Activated B cell treated with CpG ODN at 0.5 μM for 24 hours (primary cell): ENCODE measurements around the gene P3H1. TPM values are rescaled to one million over a fixed set of nuclear protein-coding genes. Genes with fewer than 3 reads are reported as not detected.

Experiments used
- ATAC-seq: fragments of 200-7000 bp; cut with Tn5 transposase; one replicate; pipeline ENCODE4 v1.10.0; 2021; ENCODE audit warnings: low read depth, mild to moderate bottlenecking, moderate library complexity
- CTCF ChIA-PET: fragments of 350-600 bp; sonication (Branson Sonifier 250); formaldehyde crosslinking; loops from one replicate; lab custom pipeline; 2021; ENCODE audit warnings: antibody characterized with exemption; lab: Charles Lee
- POLR2A ChIA-PET: fragments of 350-600 bp; sonication (Branson Sonifier 250); formaldehyde crosslinking; loops from one replicate; lab custom pipeline; 2021; ENCODE audit warnings: antibody characterized with exemption; lab: Charles Lee
- DNase-seq: peaks from one replicate; pipeline ENCODE4 v3.0.0; 2022
- H3K27ac Mint-ChIP-seq: one replicate; pipeline ENCODE4 v1.8.0; 2020; ENCODE audit warnings: mixed read lengths
- H3K27me3 Mint-ChIP-seq: one replicate; pipeline ENCODE4 v1.8.0; 2021; ENCODE audit warnings: mixed read lengths
- H3K36me3 Mint-ChIP-seq: one replicate; pipeline ENCODE4 v1.8.0; 2021; ENCODE audit warnings: low read depth, mixed read lengths
- H3K4me1 Mint-ChIP-seq: one replicate; pipeline ENCODE4 v1.8.0; 2021; ENCODE audit warnings: mixed read lengths
- H3K4me3 Mint-ChIP-seq: one replicate; pipeline ENCODE4 v1.8.0; 2020; ENCODE audit warnings: mild to moderate bottlenecking, mixed read lengths
- H3K9me3 Mint-ChIP-seq: one replicate; pipeline ENCODE4 v1.8.0; 2020; ENCODE audit warnings: mixed read lengths
- CTCF ChIP-seq: fragments of 200-600 bp; IDR thresholded peaks from one replicate; pipeline ENCODE4 v1.8.0; 2022; ENCODE audit warnings: antibody characterized with exemption, mild to moderate bottlenecking
- intact Hi-C: fragments of 100-400 bp; cut with micrococcal nuclease; formaldehyde crosslinking; loops from one replicate; pipeline ENCODE4 v1.15.1; 2024
- total RNA-seq: library from RNA; stranded (reverse); gene quantifications from 2 replicates; pipeline ENCODE4 v1.2.3, GENCODE V29; 2022

P3H1 gene
- total RNA-seq, 1 donor from 2014 or later, result 27.1 TPM

GRCh38 chr1:42703888-42704464 is 62.9 kb downstream of the P3H1 start:
- H3K27me3 Mint-ChIP-seq, result no peaks in the 10 kb centered on the region
- peaks cover 93% of the 10 kb centered on the region for H3K36me3 Mint-ChIP-seq
- no peak for TF ChIP-seq CTCF
- ChIA-PET CTCF (no interaction called here), POLR2A (interaction anchor here (0.7 kb wide), 1 partner anchor 28 kb away, joined by 4 read pairs; no protein-coding TSS in a partner anchor)
- no peak overlapping the region for H3K4me3 Mint-ChIP-seq
- H3K4me1 Mint-ChIP-seq, result no peaks in the 10 kb centered on the region
- no peak overlapping the region for H3K27ac Mint-ChIP-seq
- no peaks in the 10 kb centered on the region for H3K9me3 Mint-ChIP-seq
- intact Hi-C loops, result no loop called here
- DNase-seq (no peak), ATAC-seq (no peak)

- Mint-ChIP-seq H3K36me3 (peaks cover 98% of the 10 kb centered on the region), H3K4me1 (peaks cover 1% of the 10 kb centered on the region), H3K4me3 (no peak overlapping the region), H3K27me3 (no peaks in the 10 kb centered on the region), H3K9me3 (no peaks in the 10 kb centered on the region), H3K27ac (no peak overlapping the region)
- no peak for DNase-seq
- intact Hi-C loops, result no loop called here
- no peak for TF ChIP-seq CTCF
- CTCF ChIA-PET, result no interaction called here
- no peak for ATAC-seq
- POLR2A ChIA-PET, result no interaction called here
Measured at GRCh38 chr1:42700006-42700405, 66.8 kb downstream of the P3H1 start.

DNA sequence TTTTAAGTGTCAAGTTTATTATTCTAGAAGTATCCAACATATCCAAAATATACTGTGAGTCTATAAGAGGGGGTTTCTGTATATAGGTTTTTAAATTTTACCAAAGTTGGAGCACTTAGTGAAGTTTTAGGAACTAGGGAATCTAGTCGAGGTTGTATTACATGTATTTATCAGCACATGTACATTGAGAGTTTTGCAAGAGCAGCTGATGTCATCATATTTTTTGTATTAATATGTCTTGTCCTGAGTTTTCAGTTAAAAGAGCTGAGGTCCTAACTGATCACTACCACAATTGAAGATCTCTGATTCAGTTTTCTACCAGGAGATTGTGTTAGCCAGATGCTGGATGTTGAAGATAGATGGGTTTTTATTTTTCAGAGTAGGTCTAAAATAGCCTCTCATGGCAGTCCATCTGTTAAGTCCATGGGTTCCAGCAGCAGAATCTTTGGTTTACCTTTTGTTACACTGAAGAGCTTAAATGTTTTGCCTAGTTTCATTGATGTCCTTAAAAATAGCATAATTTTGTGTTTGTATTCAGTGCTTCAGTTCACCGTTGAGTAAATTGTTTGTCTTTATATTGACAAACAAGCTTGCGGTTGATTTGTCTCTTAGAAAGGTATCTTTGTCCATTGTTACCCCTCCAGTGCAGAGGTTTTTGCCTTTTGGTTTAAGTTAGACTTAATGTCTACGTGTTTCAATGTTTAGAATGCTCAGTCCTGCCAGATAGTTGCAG is 68.6 kb downstream of the P3H1 start:
- no peak for DNase-seq
- intact Hi-C loops, result no loop called here
- no peaks in the 10 kb centered on the region for H3K9me3 Mint-ChIP-seq
- no peaks in the 10 kb centered on the region for H3K27me3 Mint-ChIP-seq
- no peak for ATAC-seq
- POLR2A ChIA-PET, result interaction anchor here (1.9 kb wide), 1 partner anchor 68 kb away, joined by 6 read pairs; the partner anchor contains the start of genes C1orf50 and P3H1
- H3K27ac Mint-ChIP-seq, result no peak overlapping the region
- H3K4me1 Mint-ChIP-seq, result peaks cover 10% of the 10 kb centered on the region
- CTCF ChIA-PET, result no interaction called here
- peaks cover 97% of the 10 kb centered on the region for H3K36me3 Mint-ChIP-seq
- TF ChIP-seq CTCF, result no peak
- no peak overlapping the region for H3K4me3 Mint-ChIP-seq

Other genes starting within 250 kb of the P3H1 start
- 64.1 and 65.1 TPM in 2 replicates for gene PPIH, start 108.6 kb downstream of the P3H1 start, total RNA-seq
- 609 and 693 TPM in 2 replicates for gene YBX1, start 84.6 kb downstream of the P3H1 start, total RNA-seq
- not detected in 2 replicates for gene CLDN19, start 26.8 kb downstream of the P3H1 start, total RNA-seq
- gene C1orf50, start 221 bp upstream of the P3H1 start, total RNA-seq, result 10.6 and 13.1 TPM in 2 replicates
- 0.20 and 0.31 TPM in 2 replicates for gene TMEM269, start 18.0 kb upstream of the P3H1 start, total RNA-seq
- 7.1 and 10.7 TPM in 2 replicates for gene ERMAP, start 50.1 kb upstream of the P3H1 start, total RNA-seq
- 21.5 and 22.4 TPM in 2 replicates for gene SVBP, start 50.4 kb upstream of the P3H1 start, total RNA-seq
- 13.1 and 16.1 TPM in 2 replicates for gene ZNF691, start 79.6 kb upstream of the P3H1 start, total RNA-seq
- gene SLC2A1, start 191.8 kb upstream of the P3H1 start, total RNA-seq, result 105 and 117 TPM in 2 replicates